GM18520 (cell line): ENCODE data around the gene WBP1.
"Not testable (repeated sequence)": the region's sequence is repeated elsewhere in the genome, so short reads cannot be mapped to it uniquely, and the experiment has no call there.

Experiments
- ATAC-seq: cut with Tn5 transposase; IDR thresholded peaks from one replicate; pipeline ENCODE4 v1.9.1; 2021; ENCODE audit not compliant: unreplicated experiment

Gene WBP1

DNA sequence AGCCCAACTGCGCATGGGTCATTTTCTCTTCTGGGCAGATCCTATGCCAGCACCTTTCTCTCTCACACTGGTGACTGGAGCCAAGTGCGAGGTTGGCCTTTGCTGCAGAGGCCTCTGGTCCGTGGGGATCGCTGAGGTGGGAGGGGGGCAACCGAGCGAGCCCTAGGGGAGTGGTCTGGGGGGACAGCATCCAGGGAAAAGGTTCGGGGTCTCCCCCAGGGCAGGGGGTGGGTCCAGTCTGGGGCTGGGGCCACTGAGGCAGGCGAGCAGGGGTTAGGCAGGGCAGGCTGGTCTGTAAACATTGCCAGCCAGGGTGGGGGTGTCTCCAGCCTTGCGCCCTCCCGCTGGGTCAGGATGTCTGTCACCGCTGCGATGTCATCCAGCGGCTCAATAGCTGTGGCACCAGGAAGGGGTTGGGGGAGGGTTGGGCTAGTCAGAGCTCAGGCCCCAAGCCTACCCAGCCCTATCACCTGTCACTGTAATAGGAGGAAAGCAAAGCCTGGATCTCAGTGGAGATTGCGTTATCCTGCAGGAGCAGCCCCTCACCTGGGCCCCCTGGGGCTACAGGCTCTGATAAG, 32.0 kb upstream of the WBP1 start:
- no peak for ATAC-seq

DNA sequence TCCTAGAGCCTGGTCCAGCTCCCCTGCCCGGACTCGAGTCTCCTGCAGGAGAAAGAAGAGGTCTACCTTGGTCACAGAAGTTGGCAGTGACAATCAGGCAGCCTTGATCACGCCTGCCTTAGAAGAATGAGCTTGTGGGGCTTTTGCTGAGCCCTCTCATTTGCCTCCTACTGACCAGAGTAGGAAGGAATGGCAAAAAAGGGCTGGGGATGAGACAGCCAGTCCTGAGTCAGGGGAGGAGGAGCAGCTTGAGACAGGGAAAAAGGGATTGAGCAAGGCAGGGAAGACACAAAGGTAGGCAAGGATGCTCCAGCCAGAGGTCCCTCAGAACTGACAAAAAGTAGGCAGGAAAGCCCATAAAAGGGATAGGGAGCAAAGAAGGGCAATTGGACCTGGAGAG, 30.7 kb upstream of the WBP1 start:
- no peak for ATAC-seq

DNA sequence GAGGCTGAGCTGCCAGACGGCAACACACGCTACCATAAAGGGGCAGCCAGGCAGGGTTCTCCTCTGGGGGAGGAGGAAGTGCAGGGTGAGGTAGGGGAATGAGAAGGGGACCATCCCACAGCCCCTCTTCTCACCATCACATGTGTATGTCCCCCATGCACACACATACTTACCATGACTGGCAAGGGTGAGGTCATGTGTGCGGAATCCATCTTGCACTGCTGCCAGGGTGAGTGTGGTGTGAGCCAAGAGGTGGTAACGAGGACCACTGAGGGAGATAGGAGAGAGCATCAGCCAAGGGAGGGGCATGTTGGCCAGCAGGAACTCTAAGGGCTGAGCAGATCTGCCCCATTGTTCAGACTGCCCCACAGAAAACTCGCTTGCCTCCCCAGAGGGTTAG, 29.6 kb upstream of the WBP1 start:
- no peak for ATAC-seq

DNA sequence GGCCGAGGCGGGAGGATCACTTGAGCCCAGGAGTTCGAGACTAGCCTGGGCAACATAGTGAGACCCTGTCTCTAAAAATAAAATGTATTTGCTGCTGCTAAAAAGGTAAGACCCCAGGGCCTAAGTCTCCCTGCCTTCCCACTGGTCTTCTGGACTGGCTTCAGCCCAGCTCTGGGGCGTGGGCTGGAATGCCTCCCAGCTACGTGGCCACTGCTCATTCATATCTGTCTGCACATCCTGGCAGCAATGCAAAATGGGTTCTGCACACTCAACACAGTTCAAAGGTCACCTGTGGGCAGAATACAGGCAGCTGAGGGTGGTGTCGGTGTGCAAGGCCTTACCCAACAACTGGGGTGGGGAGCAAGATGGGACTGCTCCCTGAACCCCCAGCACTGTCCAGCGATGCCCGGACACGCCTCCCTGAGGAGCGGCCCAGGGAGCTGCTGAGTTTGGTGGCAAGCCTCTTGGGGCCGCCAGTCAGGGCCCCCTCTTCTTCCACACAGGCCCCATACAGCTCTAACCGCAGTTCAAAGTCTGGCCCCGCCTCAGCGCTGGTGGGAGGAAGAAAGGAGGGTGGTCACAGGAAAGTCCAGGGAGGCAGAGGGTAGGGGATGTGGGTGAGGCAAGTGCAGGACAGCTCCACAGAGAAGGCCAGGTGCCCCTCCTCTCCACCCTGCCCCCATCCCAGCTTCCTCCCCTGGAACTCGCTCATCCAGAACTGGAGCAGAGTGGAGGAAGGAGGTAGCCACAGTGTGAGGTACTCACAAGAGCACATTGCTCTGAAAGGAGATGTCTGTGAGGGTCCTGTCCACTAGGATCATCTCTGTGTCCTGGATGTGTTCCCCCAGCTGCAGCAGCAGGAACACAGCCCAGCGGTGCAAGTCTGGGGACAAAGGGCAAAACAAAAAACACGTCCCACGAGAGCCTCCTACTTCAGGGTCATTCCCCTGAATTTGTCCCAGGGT, 28.5 kb upstream of the WBP1 start:
- no peak for ATAC-seq

DNA sequence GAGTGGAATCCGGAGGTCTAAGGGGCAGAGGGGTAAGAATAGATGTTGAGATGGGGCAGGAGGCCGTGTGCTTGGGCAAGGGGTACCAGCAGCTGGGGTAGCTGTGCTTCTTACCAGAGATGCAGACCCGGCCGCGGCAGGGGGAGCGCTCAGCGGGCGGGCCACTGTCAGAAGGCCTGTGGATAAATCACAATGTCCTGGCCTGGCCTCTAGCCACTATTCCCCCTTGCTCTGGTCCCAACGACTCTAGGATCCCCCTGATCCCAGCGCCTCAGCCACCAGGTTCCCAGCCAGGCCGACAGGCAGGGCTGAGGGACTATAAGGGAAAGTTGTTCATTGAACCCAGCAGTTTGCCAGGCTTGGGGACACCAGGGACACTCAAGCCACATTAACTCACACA, 27.7 kb upstream of the WBP1 start:
- ATAC-seq = no peak

DNA sequence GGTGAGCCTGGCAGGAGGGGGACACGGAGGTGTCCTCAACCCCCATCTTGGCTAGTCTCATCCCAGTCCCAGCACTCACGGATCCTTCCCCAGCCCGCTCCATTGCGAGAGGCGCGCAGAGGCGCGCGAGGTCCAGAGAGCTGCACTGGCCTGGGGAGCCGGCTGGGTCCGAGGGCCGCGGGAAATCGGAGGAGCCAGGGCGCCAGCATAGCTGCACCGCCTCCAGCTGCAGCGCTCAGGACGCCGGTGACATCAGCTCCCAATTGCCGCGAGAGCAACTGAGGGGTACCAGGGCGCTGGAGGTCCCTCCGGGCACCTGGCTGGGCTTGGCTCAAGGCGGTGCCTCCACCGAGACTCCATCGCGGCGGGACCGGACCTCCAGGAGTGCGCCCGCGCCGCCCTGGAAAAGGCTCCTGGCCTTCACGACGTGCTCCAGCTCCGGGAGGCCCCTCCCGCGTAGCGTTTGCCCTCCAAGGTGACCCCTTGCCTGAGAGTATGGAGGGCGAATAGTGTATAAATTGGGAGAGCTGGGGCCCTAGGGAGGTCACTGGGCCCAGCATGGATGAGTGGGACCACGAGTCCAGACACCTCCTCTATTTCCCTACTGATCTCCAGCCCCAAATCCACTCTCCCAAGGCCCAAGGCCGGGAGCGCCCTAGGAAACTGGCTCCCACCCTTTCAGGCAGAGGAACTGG, 22.0 kb upstream of the WBP1 start:
- no peak for ATAC-seq

DNA sequence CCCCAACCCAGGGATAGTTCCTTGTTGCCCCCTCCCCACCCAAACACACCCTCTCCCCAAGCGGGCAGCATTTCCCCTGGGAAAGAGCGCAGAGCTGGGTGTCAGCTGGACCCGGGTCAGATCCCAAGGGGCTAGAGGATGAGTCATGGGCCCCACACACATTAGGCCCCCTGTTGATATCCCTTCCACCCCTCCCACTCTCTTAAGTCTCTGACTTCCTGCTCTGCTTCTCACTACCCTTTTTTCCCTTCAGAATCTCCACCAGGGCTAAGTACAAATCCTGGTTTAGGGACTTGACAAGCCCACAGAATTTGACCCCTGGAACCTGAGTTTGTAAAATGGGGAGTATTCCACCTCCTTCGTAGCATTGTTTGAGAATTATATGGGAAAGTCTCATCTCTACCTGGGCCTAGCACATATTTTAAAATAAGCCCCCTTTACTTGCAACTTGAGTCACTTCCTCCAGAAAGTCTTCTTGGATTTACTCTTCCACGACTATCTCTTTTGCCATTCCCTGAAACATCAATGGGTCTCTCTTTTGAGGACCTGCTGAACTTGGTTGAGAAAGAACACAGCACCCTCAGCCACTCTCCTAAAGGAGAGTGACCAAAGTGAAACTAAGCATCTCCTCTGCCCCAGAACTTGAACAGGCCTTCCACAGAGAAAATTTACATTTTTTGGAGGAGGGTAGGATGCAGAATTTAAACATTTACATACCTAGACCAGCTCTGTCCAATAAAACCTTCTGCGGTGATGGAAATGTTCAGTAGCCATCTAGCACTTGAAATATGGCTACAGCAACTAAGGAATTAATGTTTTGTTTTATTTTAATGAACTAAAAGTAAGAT, 21.2 kb upstream of the WBP1 start:
- no peak for ATAC-seq

DNA sequence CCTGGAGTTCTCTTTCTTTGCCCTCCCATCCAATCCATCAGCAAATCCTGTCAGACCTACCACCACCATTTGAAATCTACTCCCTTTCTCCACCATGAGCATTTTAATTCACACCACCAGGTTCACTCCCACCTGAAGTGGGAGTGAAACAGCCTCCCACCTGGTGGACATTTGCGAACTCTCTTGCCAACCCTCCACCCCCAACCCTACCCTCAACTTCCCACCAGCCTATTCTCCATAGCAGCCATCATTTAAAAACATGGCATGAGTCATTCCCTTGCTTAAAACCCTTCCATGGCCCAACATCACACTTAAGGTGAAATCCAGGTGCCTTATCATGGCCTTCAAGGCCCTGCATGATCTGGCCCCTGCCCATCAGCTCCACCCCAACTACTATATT, 20.0 kb upstream of the WBP1 start:
- ATAC-seq = no peak

DNA sequence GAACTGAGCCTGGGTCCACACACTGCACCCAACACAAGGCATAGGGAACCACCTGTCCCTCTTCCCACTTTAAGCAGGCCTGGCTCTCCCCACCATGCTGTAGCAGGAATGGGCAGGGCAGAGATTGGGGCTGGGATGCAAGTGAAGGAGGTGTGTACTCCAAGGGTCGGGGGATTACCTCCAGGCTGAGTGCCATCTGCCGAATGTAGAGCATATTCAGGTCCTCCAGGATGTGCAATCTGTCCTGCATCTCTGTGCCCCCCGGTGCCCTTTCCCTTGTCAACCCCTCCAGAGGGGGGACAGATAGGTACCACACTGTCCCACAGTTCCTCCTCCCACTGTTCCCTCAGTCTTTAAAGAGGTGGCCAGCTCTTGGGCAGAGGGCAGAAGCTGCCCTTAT, 18.9 kb upstream of the WBP1 start:
- ATAC-seq = no peak

DNA sequence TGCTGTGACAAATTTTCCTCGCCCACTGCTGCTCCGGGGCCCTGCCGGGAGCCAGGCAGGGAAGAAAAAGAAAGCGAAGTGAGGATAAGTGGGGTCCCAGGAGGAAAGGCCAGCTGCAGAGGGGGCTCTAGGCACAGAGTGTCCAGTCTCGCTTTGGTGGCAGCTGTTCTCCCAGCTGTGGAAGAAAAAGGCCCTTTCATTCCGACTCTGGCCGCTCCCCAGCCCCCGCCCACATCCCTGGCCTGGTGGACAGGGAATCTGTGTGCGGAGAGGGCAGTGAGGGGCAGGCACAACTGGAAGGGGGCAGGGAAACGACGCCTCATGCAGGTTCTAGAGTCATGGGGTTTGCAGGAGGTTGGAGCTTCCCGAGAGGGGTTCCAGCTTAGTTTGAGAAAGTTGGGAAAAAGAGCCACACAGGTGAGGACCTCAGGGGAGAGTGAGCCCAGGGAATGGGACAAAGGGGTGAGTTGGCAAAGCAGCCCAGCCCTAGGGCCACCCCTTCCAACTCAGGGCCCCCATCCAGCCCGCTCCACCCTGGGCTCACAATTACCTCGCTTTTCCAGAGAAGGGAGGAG, 18.3 kb upstream of the WBP1 start:
- no peak for ATAC-seq

DNA sequence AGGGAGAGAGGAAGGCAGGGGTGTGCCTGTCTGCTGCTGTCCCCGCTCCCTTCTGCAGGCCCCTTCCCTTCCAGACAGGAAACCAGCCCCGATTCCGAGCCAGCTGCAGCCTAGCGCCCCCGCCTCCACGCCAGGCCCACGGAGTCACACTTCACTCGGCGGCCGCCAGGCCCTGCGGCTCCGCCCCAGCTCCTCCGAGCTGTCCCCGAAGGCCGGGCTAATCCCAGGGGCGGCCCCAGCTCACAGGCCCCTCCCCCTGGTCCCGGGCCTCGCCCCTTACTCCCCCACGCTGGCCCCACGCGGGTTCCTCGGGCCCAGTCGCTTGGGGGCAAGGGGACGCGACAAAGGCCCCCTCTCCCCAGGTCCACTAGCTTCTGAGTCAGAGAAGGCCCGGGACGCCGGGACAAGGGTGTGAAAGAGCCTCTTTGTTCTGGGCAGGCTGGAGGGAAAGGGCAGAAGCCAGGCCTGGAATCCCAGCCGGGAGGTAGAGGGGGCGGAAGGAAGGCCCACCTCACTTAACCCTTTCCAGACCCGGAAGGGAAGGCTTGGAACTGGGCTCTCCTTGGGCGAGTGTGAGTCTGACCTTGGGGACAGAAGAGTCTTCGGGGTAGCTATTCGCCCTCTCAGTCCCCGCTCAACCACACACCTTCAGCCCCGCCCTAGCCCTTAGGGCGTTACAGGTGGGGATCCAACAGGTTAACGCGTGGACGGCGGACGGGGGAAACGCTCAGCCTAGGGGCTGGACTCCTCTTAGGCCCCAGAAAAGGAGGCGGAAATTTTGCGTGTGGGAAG, 17.7 kb upstream of the WBP1 start:
- ATAC-seq = peak; percentile 72

DNA sequence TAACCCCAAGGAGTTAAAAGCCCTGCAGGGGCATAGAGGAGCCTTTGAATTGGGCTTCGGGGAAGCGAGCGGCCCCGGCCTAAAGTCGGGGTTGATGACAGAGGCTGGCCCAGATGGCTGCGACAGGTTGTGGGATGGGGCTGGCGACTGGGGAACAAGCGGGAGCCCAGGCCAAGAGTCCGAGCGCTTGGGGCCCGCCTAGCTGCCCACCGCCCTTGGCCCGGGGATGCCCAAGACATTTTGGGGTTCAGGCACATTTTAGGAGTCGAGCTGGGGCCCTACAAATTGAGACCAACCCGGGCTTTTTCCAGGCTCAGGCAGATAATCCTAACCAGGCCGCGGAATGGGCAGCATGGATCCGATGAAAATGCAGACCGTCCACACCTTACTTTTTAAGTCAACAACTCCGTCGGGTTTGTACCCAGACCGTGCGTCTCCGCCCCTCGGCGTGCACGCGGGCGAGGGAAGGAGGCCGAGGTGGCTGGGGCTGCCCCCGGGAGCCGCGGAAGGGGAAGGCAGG, 17.0 kb upstream of the WBP1 start:
- no peak for ATAC-seq

DNA sequence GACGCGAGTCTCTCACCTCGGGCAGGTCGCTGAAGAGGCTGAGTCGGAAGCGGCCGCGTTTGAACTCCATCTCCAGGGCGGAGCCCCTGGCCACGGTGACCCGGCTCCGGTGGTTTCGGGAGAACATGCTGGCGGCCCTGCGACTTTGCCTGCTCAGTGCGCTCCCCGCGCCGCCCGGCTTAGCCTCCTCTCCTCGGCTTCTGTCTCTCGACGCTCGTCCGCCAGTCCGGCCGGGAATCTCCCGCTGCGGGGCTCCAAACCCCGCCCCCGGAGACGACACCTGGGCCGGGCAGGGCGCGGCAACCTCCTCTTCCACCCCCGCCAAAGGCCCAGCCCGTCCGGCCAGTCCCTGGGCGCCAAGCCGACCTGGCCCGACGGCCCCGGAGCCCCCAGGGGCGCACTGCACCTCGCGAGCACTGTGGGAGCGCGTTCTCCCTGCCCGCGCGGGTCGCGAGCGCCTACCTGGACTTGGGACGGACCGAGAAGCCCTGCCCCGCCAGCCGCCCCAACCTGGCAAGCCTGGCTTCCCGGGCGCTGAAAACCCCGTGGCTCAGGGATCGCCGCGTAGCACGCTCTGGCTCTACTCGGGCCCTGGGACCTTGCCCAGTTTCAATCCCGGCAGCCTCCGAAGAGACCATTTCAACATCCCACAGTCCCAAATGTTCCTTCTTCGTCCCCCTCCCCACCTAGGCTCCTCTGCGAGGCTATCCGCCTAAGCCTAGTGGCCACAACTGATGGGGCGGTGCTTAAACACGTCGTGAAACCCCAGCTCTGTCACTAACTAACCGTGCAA, 16.4 kb upstream of the WBP1 start, which contains the start of gene RTKN:
Gene RTKN, minus strand, starts transcription at position 248 of the 793 bp plus-strand sequence. Its CDS starts 121 bp downstream, at position 127.
- ATAC-seq = no peak

DNA sequence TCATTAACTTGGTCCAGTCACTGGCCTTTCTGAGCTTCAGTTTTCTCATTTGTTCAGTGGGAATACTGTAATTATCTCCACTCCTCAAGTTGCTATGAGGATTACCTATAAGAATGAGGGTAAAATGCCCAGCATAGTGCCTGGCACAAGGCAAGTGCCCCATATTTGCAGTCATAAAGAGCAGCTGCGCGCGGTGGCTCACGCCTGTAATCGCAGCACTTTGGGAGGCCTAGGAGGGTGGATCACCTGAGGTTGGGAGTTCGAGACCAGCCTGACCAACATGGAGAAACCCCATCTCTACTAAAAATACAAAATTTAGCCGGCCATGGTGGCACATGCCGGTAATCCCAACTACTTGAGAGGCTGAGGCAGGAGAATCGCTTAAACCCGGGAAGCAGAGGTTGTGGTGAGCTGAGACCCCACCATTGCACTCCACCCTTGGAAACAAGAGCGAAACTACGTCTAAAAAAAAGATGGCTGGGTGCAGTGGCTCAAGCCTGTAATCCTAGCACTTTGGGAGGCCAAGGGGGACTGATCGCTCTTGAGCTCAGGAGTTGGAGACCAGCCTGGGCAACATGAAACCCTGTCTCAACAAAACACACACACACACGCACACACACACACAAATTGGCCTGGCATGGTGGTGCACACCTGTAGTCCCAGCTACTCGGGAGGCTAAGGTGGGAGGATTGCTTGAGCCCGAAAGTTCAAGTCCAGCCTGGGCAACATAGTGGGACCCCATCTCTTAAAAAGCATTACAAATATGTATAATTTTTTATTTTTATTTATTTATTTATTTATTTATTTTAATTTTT, 15.5 kb upstream of the WBP1 start:
- not testable (repeated sequence) for ATAC-seq

DNA sequence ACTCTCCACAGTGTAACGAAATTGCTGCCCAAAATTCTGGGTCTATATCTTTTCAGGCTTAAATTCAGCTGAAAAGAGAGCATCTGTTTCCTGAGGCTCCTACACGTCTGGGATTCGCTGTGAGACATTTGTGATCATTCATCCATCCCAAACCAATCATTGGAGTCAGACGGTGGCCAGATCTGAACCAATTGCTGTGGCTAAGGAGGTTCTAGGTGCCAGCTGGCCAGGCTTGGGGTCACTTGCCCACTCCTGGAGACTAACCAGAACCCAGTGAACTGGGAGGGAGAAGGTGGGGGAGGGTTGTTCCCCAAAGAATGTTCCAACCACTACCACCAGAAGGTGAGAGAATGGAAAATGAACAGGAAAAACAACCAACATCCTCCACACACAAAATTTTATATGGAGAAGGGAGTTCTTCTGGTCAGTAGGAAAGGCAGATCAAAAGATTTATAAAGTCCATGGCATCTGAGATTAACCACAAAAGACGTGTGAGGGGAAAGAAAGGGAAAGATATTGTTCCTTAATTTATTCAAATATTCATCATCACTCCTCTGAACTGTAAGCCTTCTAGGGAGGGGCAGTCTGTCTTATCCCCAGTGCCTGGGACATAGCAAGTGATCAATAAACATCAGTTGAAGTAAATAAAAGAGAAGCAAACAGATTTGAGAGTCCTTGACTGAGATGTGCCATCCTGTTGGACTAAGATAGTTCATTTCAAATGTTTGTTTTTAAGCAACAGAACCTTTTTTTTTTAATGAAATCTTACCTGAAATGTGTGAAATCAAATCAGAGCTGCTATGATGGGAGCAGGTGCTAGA, 13.5 kb upstream of the WBP1 start:
- ATAC-seq = no peak

DNA sequence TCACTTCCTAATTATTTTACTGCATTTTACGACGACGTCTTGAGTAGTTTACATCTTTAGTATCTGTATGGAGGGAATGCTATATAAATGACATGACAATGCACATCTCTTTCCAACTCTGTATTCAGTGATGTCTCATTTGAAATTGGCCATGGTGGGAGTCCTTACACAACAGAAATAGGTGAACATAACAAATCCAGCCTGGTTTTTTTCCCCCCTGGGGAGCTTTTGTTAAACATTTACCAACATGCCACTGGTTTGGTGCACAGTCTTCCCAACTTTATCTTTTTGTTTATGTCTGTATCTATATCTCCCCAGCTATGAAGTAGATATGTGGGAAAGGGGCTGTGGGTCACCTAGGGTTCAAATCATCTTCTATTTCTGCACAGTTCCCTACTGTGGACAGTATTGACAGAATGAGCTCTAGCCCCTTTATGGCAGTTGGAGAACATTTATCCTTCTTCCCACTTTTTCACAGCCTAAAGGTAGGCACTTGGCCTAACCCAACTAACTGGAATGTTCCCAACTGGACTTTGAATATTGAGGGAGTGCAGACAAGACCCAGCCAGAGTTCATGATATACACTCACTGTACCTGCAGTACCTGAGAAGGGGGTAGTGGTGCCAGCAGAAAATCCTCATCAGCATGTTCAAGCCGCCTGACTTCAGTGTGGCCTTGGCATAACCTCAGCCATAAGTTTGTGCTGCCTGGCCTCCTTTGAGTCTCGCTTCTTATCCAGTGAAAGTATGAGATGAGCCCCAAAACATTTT, 10.8 kb upstream of the WBP1 start:
- no peak for ATAC-seq
